Inferior parietal cortex (tissue), 1 donor: ENCODE results near the gene TRIM26.
"Not testable (repeated sequence)": the region's sequence is repeated elsewhere in the genome, so short reads cannot be mapped to it uniquely, and the experiment has no call there.

Experiments
- DNase-seq: peaks from one replicate; pipeline ENCODE4 v3.0.0-alpha.2; 2016; ENCODE audit errors: extremely low spot score

The TRIM26 gene

GRCh38 chr6:30154061-30154460 lies 59.1 kb downstream of the TRIM26 start:
- no peak for DNase-seq

GRCh38 chr6:30152910-30153610 lies 60.1 kb downstream of the TRIM26 start:
- DNase-seq: no peak

- no peak for DNase-seq
These were observed 61.1 kb downstream of the TRIM26 start for GRCh38 chr6:30152016-30152673.

- DNase-seq: no peak
These were observed 61.6 kb downstream of the TRIM26 start for GRCh38 chr6:30151580-30151979.

- no peak for DNase-seq
These were observed 62.4 kb downstream of the TRIM26 start for GRCh38 chr6:30150671-30151395.

- no peak for DNase-seq
These were observed 63.2 kb downstream of the TRIM26 start for GRCh38 chr6:30149858-30150550.

GRCh38 chr6:30149234-30149633 lies 64.0 kb downstream of the TRIM26 start:
- DNase-seq: no peak

- DNase-seq: no peak
These were observed 66.1 kb downstream of the TRIM26 start for GRCh38 chr6:30147096-30147495.

GRCh38 chr6:30145818-30146217 lies 67.4 kb downstream of the TRIM26 start:
- no peak for DNase-seq

- DNase-seq: no peak
These were observed 68.4 kb downstream of the TRIM26 start for GRCh38 chr6:30144811-30145210.

GRCh38 chr6:30143780-30144179 lies 69.4 kb downstream of the TRIM26 start:
- no peak for DNase-seq

GRCh38 chr6:30142665-30143064 lies 70.5 kb downstream of the TRIM26 start:
- DNase-seq: no peak

GRCh38 chr6:30140240-30140639 lies 73.0 kb downstream of the TRIM26 start:
- DNase-seq: not testable (repeated sequence)

- DNase-seq: no peak
These were observed 76.5 kb downstream of the TRIM26 start for GRCh38 chr6:30136570-30137286.

GRCh38 chr6:30135757-30136156 lies 77.4 kb downstream of the TRIM26 start, which contains the start of gene TRIM40:
Gene TRIM40, plus strand, starts transcription at chr6:30136140. Its CDS starts 897 bp downstream, at chr6:30137037.
- no peak for DNase-seq

- DNase-seq: no peak
These were observed 78.1 kb downstream of the TRIM26 start for GRCh38 chr6:30135147-30135546.
